HG03175 (cell line): ENCODE data around the gene SNAPC3.

Source experiments
- ATAC-seq: cut with Tn5 transposase; IDR thresholded peaks from one replicate; pipeline ENCODE4 v1.9.1; 2021; ENCODE audit warnings: mild to moderate bottlenecking, moderate library complexity; ENCODE audit not compliant: unreplicated experiment

SNAPC3 gene

DNA sequence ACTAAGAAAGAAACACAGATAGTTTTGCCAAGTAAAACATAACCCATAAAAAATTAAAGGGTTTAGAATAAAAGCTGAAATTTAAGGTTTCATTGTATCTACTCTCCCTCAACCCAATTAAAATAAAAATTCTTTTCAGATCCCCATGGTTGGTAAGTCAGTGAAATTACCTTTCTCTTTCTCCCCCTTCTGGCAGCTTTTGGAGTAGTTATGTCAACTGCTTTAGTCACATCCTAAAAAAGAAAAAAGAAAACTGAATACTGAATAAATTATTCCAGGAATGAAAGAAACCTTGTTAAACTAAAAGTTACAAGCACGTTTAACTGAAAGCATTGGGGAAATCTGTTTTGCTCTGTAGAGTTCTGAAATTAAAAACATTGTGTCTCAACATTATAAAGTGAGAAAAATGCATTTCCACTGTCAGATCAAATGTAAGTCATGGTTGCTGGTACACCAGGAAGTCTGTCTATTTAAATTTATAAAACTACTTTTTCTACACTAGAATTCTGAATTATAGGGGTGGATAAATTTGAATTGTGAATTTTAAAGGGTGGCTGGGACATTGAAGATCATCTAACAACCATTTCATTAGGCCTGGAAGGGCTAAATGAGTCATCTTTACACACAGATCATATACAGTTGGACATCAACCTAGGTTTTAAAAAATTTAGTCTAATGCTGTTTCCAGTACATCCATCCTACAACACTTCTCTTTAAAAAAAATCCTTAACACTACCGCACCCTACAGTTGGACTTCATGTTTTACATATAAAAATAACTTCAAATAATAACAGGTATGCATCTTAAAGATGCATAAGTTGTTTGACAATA, 63.4 kb downstream of the SNAPC3 start:
- no peak for ATAC-seq

DNA sequence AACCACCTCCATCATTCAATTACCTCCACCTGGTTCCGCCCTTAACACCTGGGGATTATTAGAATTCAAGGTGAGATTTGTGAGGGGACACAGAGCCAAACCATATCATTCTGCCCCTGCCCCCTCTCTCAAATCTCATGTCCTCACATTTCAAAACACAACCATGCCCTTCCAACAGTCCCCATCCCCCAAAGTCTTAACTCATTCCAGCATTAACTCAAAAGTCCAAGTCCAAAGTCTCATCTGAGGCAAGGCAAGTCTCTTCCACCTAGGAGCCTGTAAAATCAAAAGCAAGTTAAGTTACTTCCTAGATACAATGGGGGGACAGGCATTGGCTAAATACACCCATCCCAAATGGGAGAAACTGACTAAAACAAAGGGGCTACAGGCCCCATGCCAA, 69.3 kb downstream of the SNAPC3 start:
- no peak for ATAC-seq

DNA sequence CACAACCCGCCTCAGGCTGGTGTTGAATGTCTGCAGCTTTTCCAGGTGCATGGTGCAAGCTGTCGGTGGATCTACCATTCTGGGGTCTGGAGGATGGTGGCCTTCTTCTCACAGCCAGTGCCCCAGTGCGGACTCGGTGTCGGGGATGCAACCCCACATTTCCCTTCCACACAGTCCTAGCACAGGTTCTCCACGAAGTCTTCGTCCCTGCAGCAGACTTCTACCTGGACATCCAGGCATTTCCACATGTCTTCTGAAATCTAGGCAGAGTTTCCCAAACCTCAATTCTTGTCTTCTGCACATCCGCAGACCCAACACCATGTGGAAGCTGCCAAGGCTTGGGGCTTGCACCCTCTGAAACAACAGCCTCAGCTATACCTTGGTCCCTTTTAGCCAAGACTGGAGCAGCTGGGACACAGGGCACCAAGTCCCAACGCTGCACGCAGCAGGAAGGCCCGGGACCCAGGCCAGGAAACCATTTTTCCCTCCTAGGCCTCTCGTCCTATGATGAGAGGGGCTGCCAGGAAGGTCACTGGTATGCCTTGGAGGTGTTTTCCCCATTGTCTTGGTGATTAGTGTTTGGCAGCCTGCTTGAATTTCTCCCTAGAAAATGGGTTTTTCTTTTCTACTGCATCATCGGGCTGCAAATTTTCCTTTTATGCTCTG, 69.9 kb downstream of the SNAPC3 start:
- ATAC-seq = no peak

DNA sequence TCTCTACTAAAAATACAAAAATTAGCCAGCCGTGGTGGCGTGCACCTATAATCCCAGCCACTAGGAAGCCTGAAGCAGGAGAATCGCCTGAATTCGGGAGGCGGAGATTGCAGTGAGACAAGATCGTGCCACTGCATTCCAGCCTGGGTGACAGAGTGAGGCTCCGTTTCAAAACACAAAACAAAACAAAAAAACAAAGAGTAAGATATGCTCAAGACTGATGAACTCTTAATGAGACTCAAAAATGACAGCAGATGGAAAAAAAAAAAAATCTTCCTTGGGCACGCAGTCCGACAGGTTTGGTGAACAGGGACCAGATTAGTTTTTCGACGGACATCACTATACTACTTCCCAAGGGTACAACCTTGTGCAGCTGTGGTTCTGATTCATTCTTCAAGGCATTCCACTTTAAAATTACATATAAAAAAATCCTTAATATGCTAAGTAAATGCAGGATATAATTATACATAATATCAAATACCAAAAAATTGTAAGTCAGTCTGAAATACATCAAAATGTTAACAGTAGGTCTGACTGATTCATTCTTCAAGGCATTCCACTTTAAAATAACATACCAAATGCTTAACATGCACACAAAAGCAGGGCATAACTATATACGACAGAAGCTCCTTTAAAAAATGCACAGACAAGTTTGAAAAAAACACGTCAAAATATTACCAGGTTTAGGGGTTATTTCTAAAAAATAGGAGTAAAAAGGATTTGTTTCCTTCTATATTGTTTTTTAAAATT, 75.7 kb downstream of the SNAPC3 start:
- ATAC-seq = no peak

DNA sequence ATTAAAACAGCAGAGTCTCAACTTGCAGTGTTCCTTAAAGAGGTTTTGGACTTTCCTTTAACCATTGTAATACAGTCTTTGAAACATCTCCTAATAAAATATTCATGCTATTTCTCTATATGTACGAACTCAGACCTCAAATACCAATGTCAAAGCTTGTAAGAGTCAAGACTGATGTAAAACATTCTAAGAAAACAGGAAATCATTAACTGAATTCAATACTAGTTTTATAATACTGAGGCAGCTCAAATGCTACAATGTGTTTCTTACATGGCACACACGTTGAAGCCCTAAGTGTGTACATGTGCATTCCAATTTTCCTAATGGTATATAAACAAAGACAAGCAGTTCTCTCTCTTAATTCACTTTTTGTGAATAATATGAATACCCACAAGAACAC, 76.5 kb downstream of the SNAPC3 start:
- ATAC-seq = no peak

DNA sequence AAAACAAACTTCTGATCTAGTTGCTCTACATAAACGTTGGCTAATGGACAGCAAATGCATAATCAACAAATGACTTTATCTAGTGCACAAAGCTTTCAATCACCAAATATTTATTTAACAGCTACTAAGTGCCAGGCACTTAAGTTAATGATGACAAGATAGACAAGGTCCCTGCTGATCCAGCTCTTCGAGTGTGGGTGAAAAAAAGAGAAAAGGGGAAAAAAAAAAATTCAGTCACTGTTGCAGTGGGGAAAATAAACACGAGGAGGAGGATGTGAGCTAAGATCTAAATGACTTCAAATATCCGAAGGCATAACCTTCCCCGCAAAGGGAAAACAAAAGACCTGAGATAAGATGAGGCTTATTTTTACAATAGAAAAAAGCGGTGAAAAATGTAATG, 78.5 kb downstream of the SNAPC3 start:
- ATAC-seq = no peak

DNA sequence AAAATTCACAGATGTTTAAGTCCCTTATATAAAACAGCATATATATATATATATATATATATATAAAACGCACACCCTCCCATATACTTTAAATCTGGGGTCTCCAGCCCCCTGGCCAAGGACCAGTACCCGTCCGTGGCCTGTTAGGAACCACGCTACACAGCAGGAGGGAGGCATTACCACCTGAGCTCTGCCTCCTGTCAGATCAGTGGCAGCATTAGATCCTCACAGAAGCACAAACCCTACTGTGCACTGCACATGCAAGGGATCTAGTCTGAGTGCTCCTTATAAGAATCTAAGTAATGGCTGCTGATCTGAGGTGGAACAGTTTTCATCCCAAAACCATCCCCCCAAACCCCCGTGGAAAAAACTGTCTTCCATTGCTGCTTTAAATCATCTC, 79.1 kb downstream of the SNAPC3 start:
- no peak for ATAC-seq

DNA sequence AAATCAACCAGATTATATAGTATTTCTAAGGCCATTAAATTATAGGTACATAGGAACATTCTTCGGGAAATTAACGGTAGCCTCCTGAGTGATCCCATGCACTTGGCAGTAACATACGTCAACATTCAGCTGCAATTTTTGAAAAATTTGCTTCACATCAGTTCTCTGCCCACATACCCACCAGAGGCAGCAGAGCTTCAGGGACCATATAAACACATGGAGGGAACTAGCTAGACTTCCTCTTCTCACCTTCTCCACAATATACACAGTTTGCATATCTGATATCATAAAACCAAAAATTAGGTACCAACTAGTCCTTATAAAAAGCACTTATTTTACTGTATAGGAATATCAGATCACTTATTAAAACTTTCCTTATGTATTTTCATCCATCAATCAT, 83.2 kb downstream of the SNAPC3 start:
- no peak for ATAC-seq

DNA sequence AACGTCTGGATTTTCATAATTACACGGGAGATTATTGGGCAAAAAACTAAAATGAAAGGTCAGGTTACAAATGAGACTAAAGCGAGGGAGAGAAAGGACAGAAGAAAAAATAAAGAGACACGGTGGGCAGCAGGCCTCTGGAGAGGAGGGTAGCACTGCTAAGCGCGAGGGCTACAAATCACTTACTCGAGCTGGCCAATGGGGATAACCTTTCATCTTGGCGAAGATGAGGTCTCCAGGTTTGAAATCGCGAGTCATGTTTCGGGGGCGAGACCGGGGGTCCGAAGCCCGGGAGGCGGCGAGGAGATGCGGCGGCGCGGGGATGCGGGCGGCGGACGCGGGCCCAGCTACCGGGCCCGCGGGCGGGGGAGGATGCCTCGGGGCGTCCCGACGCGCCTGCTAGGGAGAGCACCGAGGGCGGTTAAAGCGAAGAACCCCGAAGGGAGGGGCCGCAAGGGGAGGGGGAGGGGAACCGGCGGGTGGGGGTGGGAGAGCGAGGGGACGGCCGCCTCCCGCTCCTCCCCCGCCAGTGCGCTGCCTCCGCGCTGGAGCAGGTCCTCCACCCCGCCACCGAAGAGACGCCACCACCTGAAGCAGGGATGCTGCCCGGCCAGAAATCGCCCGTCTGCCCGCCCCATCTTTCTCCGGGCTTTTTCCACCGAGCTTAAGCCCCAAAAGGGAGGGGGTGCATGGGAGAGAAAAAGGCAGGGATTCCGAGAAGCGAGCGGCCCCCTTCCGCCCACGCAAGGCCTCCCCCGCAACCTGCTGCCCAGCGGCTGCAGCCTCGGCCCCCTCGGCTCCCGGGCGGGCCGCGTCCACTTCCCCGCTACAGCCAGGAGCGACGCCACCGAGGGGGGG, 87.5 kb downstream of the SNAPC3 start:
- peak; percentile 43 for ATAC-seq

DNA sequence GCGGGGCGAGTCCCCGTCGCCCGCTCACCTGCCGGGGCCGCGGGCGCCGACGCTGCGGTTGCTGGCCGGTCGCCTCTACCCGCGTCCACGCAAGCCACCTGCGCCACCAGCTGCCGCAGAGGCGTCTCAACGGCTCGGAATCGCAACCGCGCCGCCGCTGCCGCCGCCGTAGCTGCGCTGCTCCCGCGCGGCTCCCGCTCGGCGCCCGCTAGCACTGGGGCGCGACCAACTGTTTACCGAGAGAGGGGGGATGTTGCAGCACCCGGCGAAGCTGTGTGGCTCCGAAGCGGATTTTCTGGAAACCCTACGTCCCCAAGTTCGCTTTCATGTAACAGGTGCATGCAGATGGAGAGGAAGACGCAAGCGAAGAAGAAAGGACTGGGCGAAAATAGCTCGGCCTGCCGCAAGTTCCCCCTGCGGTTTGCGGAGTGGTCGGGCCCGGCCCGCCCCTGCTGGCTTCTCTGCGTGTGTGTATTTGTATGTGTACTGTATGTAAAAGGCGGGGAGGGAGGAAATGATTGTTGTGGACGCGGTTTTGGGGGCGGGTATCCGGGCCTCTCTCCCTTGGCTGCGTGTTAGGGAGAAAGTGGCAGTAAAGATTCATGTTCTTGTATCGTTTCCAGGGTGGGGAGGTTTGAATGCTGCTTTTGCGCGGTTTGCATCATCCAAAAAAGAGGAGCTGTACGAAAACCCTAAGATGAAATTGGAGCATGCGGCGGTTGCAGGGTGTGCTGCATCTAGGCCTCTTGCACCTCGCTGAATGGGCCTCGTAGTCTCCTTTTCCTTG, 88.3 kb downstream of the SNAPC3 start, which contains the start of gene PSIP1:
PSIP1 (minus strand) TSS at position 182 of the 787 bp plus-strand sequence. CDS start 782 bp downstream, outside the sequence.
- ATAC-seq = peak; percentile 81
